SKM-1 treated with dmso at 0.1 percent for 144 hours (cell line): ENCODE results near the gene ALG1L2.
"Not testable (repeated sequence)": the region's sequence is repeated elsewhere in the genome, so short reads cannot be mapped to it uniquely, and the experiment has no call there.

ENCODE experiments used
- DNase-seq: peaks from one replicate; lab custom pipeline; 2025; ENCODE audit not compliant: unreplicated experiment; lab: John Stamatoyannopoulos, UW

ALG1L2 gene

GRCh38 chr3:130093741-130094391 lies 12.2 kb downstream of the ALG1L2 start:
- peak; percentile 53 for DNase-seq

GRCh38 chr3:130094491-130094941 lies 12.9 kb downstream of the ALG1L2 start:
- DNase-seq, result peak; percentile 56

- DNase-seq, result not testable (repeated sequence)
These were observed 14.2 kb downstream of the ALG1L2 start for GRCh38 chr3:130095858-130096257.

- not testable (repeated sequence) for DNase-seq
These were observed 15.5 kb downstream of the ALG1L2 start for GRCh38 chr3:130097096-130097495.

- DNase-seq, result not testable (repeated sequence)
These were observed 16.3 kb downstream of the ALG1L2 start for GRCh38 chr3:130097690-130098638.

- not testable (repeated sequence) for DNase-seq
These were observed 17.2 kb downstream of the ALG1L2 start for GRCh38 chr3:130098639-130099385.

- DNase-seq, result not testable (repeated sequence)
These were observed 20.9 kb downstream of the ALG1L2 start for GRCh38 chr3:130102545-130102944.

- not testable (repeated sequence) for DNase-seq
These were observed 22.6 kb downstream of the ALG1L2 start for GRCh38 chr3:130104191-130104590.

- not testable (repeated sequence) for DNase-seq
These were observed 25.8 kb downstream of the ALG1L2 start for GRCh38 chr3:130107333-130107995.

- not testable (repeated sequence) for DNase-seq
These were observed 27.4 kb downstream of the ALG1L2 start for GRCh38 chr3:130108836-130109585.

- not testable (repeated sequence) for DNase-seq
These were observed 28.9 kb downstream of the ALG1L2 start for GRCh38 chr3:130110386-130111169.

- DNase-seq, result peak; percentile 92
These were observed 29.7 kb downstream of the ALG1L2 start for GRCh38 chr3:130111185-130111864.

GRCh38 chr3:130111865-130112747 lies 30.5 kb downstream of the ALG1L2 start:
- peak; percentile 78 for DNase-seq

- DNase-seq, result not testable (repeated sequence)
These were observed 31.1 kb downstream of the ALG1L2 start for GRCh38 chr3:130112748-130113073.

- not testable (repeated sequence) for DNase-seq
These were observed 33.8 kb downstream of the ALG1L2 start for GRCh38 chr3:130115400-130115799.

GRCh38 chr3:130117933-130118332 lies 36.3 kb downstream of the ALG1L2 start:
- DNase-seq, result no peak

- not testable (repeated sequence) for DNase-seq
These were observed 38.2 kb downstream of the ALG1L2 start for GRCh38 chr3:130119824-130120223.

GRCh38 chr3:130120291-130120690 lies 38.7 kb downstream of the ALG1L2 start:
- not testable (repeated sequence) for DNase-seq
